OCI-LY1 (cell line): ENCODE results near the gene DCAF5.

Experiments used
- H2AFZ ChIP-seq: fragments of 200-600 bp; sonication (generic), shearing (Covaris generic); 2 replicates; pipeline ENCODE4 v1.6.0; 2014; ENCODE audit warnings: antibody characterized with exemption, mild to moderate bottlenecking, low read length
- H3F3A ChIP-seq: fragments of 200-600 bp; sonication (generic), shearing (Covaris generic); 2 replicates; pipeline ENCODE4 v1.6.0; 2014; ENCODE audit warnings: mild to moderate bottlenecking, antibody characterized with exemption, low read length, moderate library complexity; ENCODE audit not compliant: insufficient read depth
- H3K27ac ChIP-seq: fragments of 200-600 bp; sonication (generic); 2 replicates; pipeline ENCODE4 v1.5.1; 2014; ENCODE audit warnings: low read length, mixed run types, mild to moderate bottlenecking, low read depth; ENCODE audit not compliant: poor library complexity, severe bottlenecking
- H3K27me3 ChIP-seq: fragments of 200-600 bp; sonication (generic); 2 replicates; pipeline ENCODE4 v1.6.0; 2014; ENCODE audit warnings: antibody characterized with exemption, mild to moderate bottlenecking, low read length, moderate library complexity; ENCODE audit not compliant: insufficient read depth
- H3K36me3 ChIP-seq: fragments of 200-600 bp; sonication (generic); 2 replicates; pipeline ENCODE4 v1.6.1; 2014; ENCODE audit warnings: mild to moderate bottlenecking, antibody characterized with exemption, low read length, moderate library complexity, mixed read lengths; ENCODE audit not compliant: insufficient read depth
- H3K4me1 ChIP-seq: fragments of 200-600 bp; sonication (generic); 2 replicates; pipeline ENCODE4 v1.5.1; 2014; ENCODE audit warnings: mild to moderate bottlenecking, low read length, moderate library complexity; ENCODE audit not compliant: insufficient read depth, severe bottlenecking
- H3K4me2 ChIP-seq: fragments of 200-600 bp; sonication (generic), shearing (Covaris generic); 2 replicates; pipeline ENCODE4 v1.6.1; 2014; ENCODE audit warnings: low read length
- H3K4me3 ChIP-seq: fragments of 200-600 bp; sonication (generic); 2 replicates; pipeline ENCODE4 v1.5.1; 2014; ENCODE audit warnings: low read length, low read depth, mild to moderate bottlenecking, mixed read lengths; ENCODE audit not compliant: poor library complexity, severe bottlenecking
- H3K79me2 ChIP-seq: fragments of 200-600 bp; shearing (Covaris generic); 2 replicates; pipeline ENCODE4 v1.6.1; 2016; ENCODE audit warnings: mixed run types, low read length, mixed read lengths; ENCODE audit not compliant: insufficient read depth
- H3K9ac ChIP-seq: fragments of 200-600 bp; sonication (generic), shearing (Covaris generic); 2 replicates; pipeline ENCODE4 v1.6.1; 2014; ENCODE audit warnings: mild to moderate bottlenecking, low read length, mixed read lengths
- H3K9me2 ChIP-seq: fragments of 200-600 bp; sonication (generic), shearing (Covaris generic); 2 replicates; pipeline ENCODE4 v1.6.1; 2014; ENCODE audit warnings: low read depth, mild to moderate bottlenecking, low read length, mixed read lengths
- H3K9me3 ChIP-seq: fragments of 200-600 bp; shearing (Covaris generic); 2 replicates; pipeline ENCODE4 v1.6.1; 2014; ENCODE audit warnings: low read length, mixed read lengths
- H4K20me1 ChIP-seq: fragments of 200-600 bp; sonication (generic), shearing (Covaris generic); 2 replicates; pipeline ENCODE4 v1.6.0; 2016; ENCODE audit warnings: mild to moderate bottlenecking, low read length; ENCODE audit not compliant: insufficient read depth
- CTCF ChIP-seq: fragments of 200-600 bp; sonication (generic), shearing (Covaris generic); IDR thresholded peaks from 2 replicates; pipeline ENCODE4 v1.5.1; 2017; ENCODE audit warnings: mild to moderate bottlenecking, antibody characterized with exemption, low read length, moderate library complexity, mixed read lengths
- EZH2 ChIP-seq: fragments of 200-600 bp; sonication (generic), shearing (Covaris generic); IDR thresholded peaks from 2 replicates; pipeline ENCODE4 v1.8.0; 2017; ENCODE audit warnings: borderline replicate concordance, mixed run types, mild to moderate bottlenecking, antibody characterized with exemption, low read length, moderate library complexity, mixed read lengths

The DCAF5 gene

GRCh38 chr14:69055125-69055524 is 97.8 kb downstream of the DCAF5 start:
- H3K27me3 ChIP-seq: no peaks in the 10 kb centered on the region
- H3K4me1 ChIP-seq: peaks cover 11% of the 10 kb centered on the region
- peaks cover 50% of the 10 kb centered on the region for H3K36me3 ChIP-seq
- H3K9ac ChIP-seq: no peak overlapping the region
- TF ChIP-seq EZH2 (no peak), CTCF (no peak)
- no peaks in the 10 kb centered on the region for H3K79me2 ChIP-seq
- no peak overlapping the region for H3K4me2 ChIP-seq
- H4K20me1 ChIP-seq: no peaks in the 10 kb centered on the region
- no peaks in the 10 kb centered on the region for H3K9me2 ChIP-seq
- H3K9me3 ChIP-seq: no peaks in the 10 kb centered on the region
- H2AFZ ChIP-seq: no peak overlapping the region
- H3K4me3 ChIP-seq: no peak overlapping the region
- no peaks in the 10 kb centered on the region for H3F3A ChIP-seq
- H3K27ac ChIP-seq: no peak overlapping the region

GRCh38 chr14:69054030-69054429 is 98.9 kb downstream of the DCAF5 start:
- no peak overlapping the region for H2AFZ ChIP-seq
- H3K9me2 ChIP-seq: no peaks in the 10 kb centered on the region
- no peak overlapping the region for H3K9ac ChIP-seq
- no peaks in the 10 kb centered on the region for H3K9me3 ChIP-seq
- no peaks in the 10 kb centered on the region for H3K79me2 ChIP-seq
- TF ChIP-seq EZH2: no peak
- no peak for TF ChIP-seq CTCF
- no peaks in the 10 kb centered on the region for H3F3A ChIP-seq
- peaks cover 43% of the 10 kb centered on the region for H3K36me3 ChIP-seq
- no peaks in the 10 kb centered on the region for H4K20me1 ChIP-seq
- H3K27me3 ChIP-seq: no peaks in the 10 kb centered on the region
- no peak overlapping the region for H3K27ac ChIP-seq
- no peak overlapping the region for H3K4me3 ChIP-seq
- H3K4me2 ChIP-seq: no peak overlapping the region
- H3K4me1 ChIP-seq: peaks cover 11% of the 10 kb centered on the region

- no peaks in the 10 kb centered on the region for H3F3A ChIP-seq
- no peak overlapping the region for H3K4me2 ChIP-seq
- no peaks in the 10 kb centered on the region for H3K27me3 ChIP-seq
- TF ChIP-seq CTCF (no peak), EZH2 (no peak)
- no peak overlapping the region for H3K4me3 ChIP-seq
- H2AFZ ChIP-seq: no peak overlapping the region
- no peak overlapping the region for H3K27ac ChIP-seq
- peaks cover 11% of the 10 kb centered on the region for H3K4me1 ChIP-seq
- no peaks in the 10 kb centered on the region for H3K79me2 ChIP-seq
- no peaks in the 10 kb centered on the region for H3K9me2 ChIP-seq
- no peaks in the 10 kb centered on the region for H3K9me3 ChIP-seq
- H3K36me3 ChIP-seq: peaks cover 35% of the 10 kb centered on the region
- no peaks in the 10 kb centered on the region for H4K20me1 ChIP-seq
- no peak overlapping the region for H3K9ac ChIP-seq
These were observed 100.7 kb downstream of the DCAF5 start for GRCh38 chr14:69052181-69052601.
